HG02571 (cell line): ENCODE results near the gene C16orf54.
"Not testable (repeated sequence)": the region's sequence is repeated elsewhere in the genome, so short reads cannot be mapped to it uniquely, and the experiment has no call there.

ENCODE experiments used
- ATAC-seq: cut with Tn5 transposase; IDR thresholded peaks from one replicate; pipeline ENCODE4 v1.9.1; 2021; ENCODE audit warnings: mild to moderate bottlenecking, moderate library complexity; ENCODE audit not compliant: unreplicated experiment

Gene C16orf54

DNA sequence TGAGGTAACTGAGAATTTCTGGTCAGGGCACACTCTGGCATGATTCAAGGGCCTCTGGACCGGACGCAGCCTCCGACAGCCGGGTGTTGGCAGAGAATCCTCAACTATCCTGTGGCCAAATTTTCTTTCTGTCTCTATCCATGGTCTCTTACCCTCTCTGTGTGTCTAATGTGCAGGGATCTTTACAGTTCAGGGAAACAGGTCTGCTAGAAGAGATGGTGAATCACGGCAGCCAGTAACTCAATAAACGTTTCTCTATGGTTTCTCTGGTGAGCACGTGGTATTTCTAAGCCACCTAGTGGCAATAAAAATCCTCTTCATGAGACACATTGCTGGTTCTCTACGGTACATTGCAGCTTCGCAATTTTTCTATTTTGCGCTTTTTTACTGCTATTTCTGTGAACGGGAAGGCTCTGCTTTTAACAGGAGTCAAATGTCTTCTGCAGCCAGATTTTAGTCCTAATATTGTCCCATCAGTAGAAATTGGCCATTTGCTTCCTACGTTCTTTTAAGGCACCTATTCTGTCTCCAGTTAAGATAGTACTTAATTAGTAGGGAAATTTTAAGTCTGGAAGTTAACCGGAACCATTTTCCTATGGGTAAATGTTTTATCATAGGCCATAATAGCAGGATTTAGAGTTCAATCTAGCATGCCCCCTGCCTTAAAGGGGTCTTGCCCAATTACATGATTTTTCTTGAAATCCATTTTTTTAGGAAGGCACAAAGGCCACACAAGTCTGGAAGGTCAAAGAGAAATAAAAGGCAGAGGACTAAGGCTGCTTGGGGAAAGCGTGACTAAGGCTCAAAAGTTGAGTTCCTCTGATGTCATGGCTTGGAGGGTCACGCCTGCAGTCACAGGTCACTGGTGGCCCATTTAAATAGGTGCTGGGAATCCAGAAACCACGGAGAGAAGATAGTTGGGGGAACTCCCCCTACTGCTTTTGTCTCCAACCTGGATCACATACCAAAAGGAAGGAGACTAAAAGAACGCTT is 35.3 kb downstream of the C16orf54 start:
- ATAC-seq = no peak

DNA sequence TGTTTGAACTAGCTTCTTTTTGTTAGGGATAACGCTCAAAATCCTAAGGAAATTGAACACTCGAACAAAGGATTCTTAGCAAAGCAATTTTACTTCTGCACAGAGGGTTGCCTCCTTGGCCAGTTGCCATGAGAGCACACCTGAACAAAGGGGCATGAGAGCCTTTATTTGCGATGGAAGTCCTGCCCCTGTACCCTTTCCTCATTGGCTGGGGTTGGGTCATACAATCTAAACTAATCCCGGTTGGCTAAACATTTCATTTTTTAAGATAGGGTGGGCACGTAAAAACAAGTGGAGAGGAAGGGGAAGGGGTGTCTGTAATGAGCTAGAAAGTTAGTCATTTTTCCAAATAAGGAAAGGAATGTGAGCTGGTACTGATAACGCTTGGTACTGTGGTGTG is 36.1 kb downstream of the C16orf54 start:
- ATAC-seq = not testable (repeated sequence)

DNA sequence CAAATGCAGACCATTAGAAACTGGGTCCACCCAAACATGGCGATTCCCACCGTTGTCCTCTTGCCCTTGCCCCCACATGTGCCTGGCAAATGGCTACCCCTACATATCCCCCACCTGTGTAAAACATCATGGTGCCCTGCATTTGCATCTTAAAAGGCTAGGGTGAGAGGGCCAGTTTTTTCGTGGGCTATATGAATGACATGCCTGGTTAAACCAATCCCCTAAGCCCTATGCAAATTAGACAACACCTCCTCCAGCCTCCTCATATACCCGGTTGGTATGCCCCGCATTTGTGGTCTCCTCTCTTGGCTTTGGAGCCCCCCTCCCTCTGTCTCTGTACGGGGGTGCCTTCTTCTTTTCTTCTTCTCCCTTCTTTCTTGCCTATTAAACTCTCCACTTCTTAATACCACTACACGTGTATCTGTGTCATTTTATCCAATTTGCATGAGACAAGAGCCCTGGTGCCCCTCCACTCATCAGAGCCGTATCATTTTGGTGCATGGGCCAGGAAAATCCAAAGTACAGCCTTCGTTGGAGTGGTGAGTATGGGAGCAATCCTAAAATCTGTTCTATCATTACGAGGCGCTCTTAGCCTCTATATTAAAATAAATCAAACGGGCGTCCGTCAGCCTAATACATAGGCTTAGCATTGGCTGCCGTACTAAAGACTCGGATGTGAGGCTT is 36.7 kb downstream of the C16orf54 start:
- no peak for ATAC-seq

DNA sequence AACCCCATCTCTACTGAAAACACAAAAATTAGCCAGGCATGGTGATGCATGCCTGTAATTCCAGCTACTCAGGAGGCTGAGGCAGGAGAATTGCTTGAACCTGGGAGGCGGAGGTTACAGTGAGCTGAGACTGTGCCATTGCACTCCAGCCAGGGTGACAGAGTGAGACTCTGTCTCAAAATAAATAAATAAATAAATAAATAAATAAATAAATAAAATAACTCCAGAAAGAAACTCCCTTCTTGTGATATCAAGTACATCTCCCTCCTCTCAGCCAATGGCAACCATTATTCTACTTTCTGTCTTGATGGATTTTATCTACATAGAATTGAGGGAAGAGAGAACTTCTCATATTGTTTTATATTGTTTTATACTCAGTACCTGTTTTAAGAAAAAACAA is 38.6 kb downstream of the C16orf54 start:
- not testable (repeated sequence) for ATAC-seq

DNA sequence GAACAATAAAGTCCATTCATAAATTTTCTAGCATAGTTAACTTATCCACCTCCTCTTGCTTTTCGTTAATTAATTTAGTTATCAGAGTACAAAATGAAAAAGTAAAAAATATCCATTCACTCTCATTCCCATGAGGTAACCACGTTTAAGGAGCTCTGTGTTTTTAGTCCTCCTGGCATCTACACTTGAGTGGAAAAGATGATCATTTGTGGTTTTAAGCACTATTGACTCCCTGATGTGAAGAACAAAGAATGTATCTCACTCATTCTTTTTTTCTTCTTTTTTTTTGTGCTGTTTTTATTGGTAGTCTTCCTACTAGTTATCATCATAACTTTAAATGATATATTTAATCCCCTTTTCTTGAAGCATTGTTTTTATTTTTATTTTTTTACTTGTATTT is 40.8 kb downstream of the C16orf54 start:
- ATAC-seq = no peak

DNA sequence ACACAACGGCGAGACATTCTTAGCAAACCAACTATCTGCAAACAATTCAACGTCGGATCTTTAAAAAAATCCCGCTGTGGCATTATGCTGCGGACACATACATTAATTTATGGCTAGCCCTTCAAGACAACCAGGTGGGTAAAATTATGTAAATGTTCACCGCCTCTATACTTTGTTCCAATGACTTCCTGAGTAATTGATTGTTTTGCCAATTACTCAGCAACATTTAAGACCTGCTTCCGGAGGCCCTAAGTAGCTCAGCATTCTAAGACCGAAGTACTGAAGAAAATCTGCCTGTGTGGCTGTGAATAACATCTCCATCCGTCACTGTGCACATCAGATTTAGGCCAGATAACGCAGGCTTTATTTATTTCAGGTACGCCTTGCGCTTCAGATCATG is 43.5 kb downstream of the C16orf54 start:
- no peak for ATAC-seq

DNA sequence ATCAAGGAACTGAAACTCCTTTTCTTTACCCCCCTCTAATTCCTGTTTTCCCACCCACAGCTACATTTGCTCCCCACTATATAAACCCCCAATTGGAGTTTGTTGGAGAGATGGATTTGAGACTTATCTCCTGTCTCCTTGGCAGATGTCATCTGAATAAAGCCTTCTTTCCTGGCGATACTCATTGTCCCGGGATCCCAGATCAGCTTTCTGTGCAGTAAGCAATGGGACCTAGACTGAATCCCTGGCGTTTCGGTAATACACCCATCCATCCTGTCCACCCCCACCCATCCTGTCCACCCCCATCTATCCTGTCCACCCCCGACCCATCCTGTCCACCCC is 44.6 kb downstream of the C16orf54 start:
- ATAC-seq = no peak

DNA sequence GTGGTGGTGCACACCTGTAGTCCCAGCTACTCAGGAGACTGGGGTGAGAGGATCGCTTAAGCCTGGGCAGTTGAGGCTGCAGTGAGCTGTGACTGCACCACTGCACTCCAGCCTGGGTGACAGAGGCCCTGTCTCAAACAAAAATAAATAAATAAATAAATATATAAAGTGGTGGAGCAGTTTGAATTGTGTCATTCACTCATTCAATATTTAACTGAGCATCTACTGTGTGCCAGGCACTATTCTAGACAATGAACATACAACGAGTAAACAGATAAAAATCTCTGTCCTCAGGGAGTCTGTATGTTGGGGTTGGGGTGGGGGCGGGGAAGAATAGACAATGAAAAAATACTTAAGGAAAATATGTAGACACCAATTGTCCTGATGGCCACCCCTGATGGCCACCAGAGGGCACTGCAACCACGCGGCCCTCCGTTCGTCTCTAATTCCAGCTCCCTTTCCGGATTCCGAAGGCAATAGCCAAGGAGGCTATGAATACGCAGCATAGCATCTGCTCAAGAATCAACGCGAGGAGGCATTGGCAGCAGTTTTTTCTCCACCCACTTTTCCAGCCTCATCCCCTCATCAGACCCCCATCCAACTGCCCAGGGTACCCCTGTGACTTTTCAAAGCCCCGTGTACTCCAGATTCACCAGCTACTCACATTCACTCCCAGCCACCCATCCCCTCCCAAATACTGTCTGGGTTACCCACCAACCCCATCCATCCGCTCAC is 45.4 kb downstream of the C16orf54 start:
- no peak for ATAC-seq

DNA sequence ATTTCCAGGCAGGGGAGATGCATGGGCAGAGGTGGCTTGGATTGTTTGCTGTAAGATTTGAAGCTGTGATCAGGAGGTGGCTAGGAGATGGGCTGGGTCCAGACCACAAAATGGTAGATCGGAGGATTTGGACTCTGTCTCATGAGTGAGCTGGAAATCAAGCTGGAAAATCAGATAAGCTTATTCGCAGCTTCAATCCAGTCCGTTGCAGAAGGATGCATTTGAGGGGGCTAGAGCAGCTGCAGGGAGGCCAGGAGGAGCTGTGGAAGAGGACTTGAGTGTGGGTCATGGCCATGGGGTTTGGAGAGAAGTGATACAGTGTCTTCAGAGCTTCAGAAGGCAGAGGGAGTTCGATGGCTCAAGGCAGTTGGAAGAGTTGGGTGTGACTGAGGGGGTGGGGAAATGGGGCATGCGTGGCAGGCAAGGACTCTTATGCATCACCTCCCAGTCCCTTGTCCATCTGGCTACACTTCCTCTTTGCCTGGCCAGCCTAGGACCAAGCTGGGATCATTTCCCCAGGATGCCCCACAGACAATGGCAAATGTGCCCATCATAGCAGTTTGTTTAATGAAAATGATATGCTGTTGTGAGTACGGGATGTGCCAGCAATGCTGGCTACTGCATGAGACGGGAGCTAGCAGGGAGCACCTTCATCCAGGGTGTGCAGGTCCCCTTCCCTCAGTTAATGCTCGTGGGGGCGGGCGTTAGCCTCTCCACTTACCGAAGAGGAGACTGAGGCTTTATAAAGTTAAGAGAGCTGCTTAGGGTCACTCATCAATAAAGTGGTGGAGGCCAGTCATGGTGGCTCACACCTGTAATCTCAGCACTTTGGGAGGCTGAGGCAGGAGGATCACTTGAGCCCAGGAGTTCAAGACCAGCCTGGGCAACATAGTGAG is 46.2 kb downstream of the C16orf54 start:
- no peak for ATAC-seq

DNA sequence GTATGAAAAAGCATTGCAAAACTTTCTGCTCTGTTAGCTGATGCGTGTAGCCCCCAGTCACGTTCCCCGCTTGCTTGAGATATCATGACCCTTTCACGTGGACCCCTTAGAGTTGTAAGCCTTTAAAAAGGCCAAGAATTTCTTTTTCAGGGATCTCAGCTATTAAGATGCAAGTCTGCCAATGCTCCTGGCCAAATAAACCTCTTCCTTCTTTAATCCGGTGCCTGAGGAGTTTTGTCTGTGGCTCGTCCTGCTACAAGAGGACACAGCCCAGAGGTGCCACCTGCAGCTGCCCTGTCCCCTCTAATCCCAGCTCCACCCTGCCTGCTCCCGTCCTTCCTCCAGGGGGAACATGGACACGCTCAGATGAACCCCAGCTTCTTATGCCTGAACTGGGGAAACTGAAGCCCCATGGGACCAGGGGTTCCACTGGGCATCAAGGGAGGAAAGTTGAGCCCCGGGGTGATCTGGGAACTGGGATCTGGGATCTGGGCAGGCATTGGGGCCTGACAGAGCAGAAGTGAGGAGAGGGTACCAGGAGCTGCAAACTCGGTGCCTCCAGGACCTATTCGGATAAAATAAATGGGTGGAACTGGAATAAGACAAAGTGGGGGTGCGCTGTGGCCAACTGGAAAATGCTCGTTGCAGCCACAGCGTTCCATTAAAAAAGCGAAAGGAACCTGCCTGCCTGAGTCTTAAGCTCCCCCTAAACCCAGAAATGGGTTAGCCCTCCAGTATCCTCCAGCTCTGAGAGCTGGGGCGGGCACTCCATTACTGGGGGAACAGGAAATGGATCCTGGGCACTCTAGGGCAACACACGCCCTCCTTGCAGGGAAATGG is 47.1 kb downstream of the C16orf54 start:
- no peak for ATAC-seq

DNA sequence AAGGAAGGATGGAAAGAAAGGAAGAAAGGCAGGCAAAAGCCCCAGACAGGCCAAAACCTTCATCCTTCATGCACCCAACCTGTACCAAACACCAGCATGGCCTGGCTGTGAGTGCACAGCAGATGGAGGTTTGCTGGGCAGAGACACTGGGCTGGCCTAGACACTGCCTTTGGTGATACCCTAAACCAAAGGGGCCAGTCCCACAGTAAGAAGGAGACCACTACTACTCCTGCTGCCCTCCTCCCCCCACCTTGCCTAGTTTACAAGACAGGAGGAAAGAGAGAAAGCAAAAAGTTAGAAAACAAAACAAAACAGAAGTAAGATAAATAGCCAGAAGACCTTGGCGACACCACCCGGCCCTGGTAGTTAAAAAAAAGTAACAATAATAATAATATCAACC is 47.7 kb downstream of the C16orf54 start:
- no peak for ATAC-seq

DNA sequence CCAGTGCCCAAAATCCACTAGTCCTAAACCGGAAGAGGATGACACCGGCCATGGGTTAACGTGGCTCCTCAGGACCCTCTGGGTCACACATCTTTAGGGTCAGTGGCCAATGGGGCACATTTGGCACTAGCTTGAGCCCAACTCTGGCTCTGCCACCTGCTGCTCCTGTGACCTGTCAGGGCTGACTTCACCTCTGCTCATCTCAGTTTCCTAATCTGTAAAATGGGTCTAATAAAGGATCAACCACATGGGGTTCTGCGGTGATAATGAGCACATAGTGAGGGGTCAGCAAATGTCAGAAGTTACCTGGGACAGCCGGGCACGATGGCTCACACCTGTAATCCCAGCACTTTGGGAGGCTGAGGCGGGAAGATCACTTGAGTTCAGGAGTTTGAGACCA is 48.4 kb downstream of the C16orf54 start:
- no peak for ATAC-seq

DNA sequence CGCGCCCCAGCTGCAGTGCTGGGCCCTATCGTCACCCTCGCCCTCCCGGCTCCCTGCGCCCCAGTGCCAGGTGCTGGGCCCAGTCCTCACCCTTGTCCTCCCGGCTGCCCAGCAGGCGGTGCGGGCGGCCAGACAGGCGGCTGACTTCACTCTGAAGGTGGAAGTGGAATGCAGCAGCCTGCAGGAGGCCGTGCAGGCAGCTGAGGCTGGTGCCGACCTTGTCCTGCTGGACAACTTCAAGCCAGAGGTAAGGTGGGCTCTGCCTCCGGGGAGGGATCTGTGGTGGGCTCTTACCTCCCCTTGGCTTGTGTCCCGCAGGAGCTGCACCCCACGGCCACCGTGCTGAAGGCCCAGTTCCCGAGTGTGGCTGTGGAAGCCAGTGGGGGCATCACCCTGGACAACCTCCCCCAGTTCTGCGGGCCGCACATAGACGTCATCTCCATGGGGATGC is 48.9 kb downstream of the C16orf54 start:
- no peak for ATAC-seq

DNA sequence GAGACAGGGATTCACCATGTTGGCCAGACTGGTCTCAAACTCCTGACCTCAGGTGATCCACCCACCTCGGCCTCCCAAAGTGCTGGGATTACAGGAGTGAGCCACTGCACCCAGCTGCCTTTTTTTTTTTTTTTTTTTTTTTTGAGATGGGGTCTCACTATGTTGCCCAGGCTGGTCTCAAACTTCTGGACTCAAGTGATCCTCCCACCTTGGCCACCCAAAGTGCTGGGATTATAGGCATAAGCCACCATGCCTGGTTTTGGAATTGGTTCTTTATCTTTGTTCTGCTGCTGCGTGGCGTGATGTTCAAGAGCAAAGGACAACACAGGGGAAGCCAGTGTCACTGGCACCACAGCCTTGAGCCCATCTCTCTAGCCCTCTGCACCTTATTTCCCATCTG is 50.1 kb downstream of the C16orf54 start:
- not testable (repeated sequence) for ATAC-seq

DNA sequence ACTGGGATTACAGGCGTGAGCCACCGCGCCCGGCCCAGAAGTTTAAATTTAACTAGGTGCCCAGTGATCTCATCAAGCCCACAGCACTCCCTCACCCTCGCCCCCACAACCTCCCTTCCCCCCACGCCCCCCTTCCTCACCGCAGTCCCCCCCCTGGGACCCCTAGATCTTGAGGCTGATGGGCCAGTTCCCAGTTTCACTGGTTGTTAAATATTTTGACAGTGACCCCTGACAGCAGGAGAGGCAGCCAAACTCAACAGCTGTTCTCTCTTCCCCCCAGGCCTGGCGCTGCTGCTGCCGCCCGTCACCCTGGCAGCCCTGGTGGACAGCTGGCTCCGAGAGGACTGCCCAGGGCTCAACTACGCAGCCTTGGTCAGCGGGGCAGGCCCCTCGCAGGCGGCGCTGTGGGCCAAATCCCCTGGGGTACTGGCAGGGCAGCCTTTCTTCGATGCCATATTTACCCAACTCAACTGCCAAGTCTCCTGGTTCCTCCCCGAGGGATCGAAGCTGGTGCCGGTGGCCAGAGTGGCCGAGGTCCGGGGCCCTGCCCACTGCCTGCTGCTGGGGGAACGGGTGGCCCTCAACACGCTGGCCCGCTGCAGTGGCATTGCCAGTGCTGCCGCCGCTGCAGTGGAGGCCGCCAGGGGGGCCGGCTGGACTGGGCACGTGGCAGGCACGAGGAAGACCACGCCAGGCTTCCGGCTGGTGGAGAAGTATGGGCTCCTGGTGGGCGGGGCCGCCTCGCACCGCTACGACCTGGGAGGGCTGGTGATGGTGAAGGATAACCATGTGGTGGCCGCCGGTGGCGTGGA is 51.2 kb downstream of the C16orf54 start:
- ATAC-seq = no peak

DNA sequence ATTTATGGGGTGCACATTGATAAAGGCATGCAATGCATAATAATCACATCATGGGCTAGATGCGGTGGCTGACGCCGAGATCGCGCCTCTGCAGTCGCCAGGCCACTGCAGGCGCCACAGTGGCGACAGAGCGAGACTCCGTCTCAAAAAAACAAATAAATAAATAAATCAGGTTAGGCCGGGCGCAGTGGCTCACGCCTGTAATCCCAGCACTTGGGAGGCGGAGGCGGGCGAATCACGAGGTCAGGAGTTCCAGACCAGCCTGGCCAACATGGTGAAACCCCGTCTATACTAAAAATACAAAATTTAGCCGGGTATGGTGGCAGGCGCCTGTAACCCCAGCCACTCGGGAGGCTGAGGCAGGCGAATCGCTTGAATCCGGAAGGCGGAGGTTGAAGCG is 53.2 kb downstream of the C16orf54 start:
- not testable (repeated sequence) for ATAC-seq
